Natural killer cell (primary cell): ENCODE data around the gene EVI2B. TPM values are rescaled to one million over a fixed set of nuclear protein-coding genes. Genes with fewer than 3 reads are reported as not detected.

Experiments
- total RNA-seq, 4 donors: library from RNA; stranded (reverse); fragments of 120-200 nt in 1 of 4; gene quantifications; one replicate each; pipeline versions ENCODE4 v1.2.3 to v1.2.4, GENCODE V29; 2013 to 2022

Gene EVI2B
- total RNA-seq, 3 donors from 2014 or later (not counting 1 experiment from before 2014, with no cell fraction given): 89.6 to 103 (median 98.9) TPM

Other genes starting within 250 kb of the EVI2B start
- 10 to 100 TPM; 30.3 to 40.7 (median 38.8) TPM for gene NF1, start 219.1 kb downstream of the EVI2B start, total RNA-seq
- gene OMG, start 16.8 kb downstream of the EVI2B start, total RNA-seq: 1 to 10 TPM in 2 of 3 donors, under 1 TPM in 1; 0.96 to 2.8 (median 1.3) TPM
- gene EVI2A, start 7.6 kb upstream of the EVI2B start, total RNA-seq: 10 to 100 TPM; 20.9 to 33.0 (median 32.4) TPM
- 100 to 1,000 TPM in 2 of 3 donors, 10 to 100 TPM in 1; 81.4 to 121 (median 102) TPM for gene RAB11FIP4, start 77.6 kb upstream of the EVI2B start, total RNA-seq